Neural crest cell (in vitro differentiated cells): ENCODE data around the gene EGR1. TPM values are rescaled to one million over a fixed set of nuclear protein-coding genes. Genes with fewer than 3 reads are reported as not detected.
"Not testable (repeated sequence)": the region's sequence is repeated elsewhere in the genome, so short reads cannot be mapped to it uniquely, and the experiment has no call there.

ENCODE experiments used
- DNase-seq: peaks from one replicate; pipeline ENCODE4 v3.0.0; 2021; ENCODE audit warnings: low read depth, mixed read lengths, low spot score
- H3K27ac Mint-ChIP-seq: one replicate; pipeline ENCODE4 v1.8.0; 2021; ENCODE audit warnings: mild to moderate bottlenecking, mixed read lengths; ENCODE audit not compliant: unreplicated experiment
- H3K27me3 Mint-ChIP-seq: 2 replicates; pipeline ENCODE4 v1.8.0; 2021; ENCODE audit warnings: low read depth, mild to moderate bottlenecking, mixed read lengths
- H3K36me3 Mint-ChIP-seq: 2 replicates; pipeline ENCODE4 v1.8.0; 2021; ENCODE audit warnings: low read depth, mild to moderate bottlenecking, mixed read lengths
- H3K4me1 Mint-ChIP-seq: 2 replicates; pipeline ENCODE4 v1.8.0; 2021; ENCODE audit warnings: mixed read lengths
- H3K4me3 Mint-ChIP-seq: one replicate; pipeline ENCODE4 v1.8.0; 2021; ENCODE audit warnings: mild to moderate bottlenecking, mixed read lengths
- H3K9me3 Mint-ChIP-seq: 2 replicates; pipeline ENCODE4 v1.8.0; 2021; ENCODE audit warnings: mixed read lengths
- CTCF ChIP-seq: fragments of 200-600 bp; sonication (generic); conservative IDR thresholded peaks from 2 replicates; pipeline ENCODE4 v1.5.0; 2021; ENCODE audit warnings: antibody characterized with exemption, mild to moderate bottlenecking
- total RNA-seq: library from RNA; stranded (reverse); gene quantifications from 2 replicates; pipeline ENCODE4 v1.2.1, GENCODE V29; 2021

The EGR1 gene
- total RNA-seq, 1 donor from 2014 or later, result 21.5 TPM

GRCh38 chr5:138470322-138471051, 5.2 kb downstream of the EGR1 start:
- Mint-ChIP-seq H3K4me1 (peaks cover 26% of the 10 kb centered on the region), H3K27me3 (peaks cover 12% of the 10 kb centered on the region), H3K36me3 (peaks cover 20% of the 10 kb centered on the region), H3K4me3 (peak overlapping the region; percentile 32), H3K27ac (no peak overlapping the region), H3K9me3 (no peaks in the 10 kb centered on the region)
- TF ChIP-seq CTCF, result no peak
- no peak for DNase-seq

GRCh38 chr5:138471052-138471361, 5.7 kb downstream of the EGR1 start:
- no peak for DNase-seq
- Mint-ChIP-seq H3K27me3 (peaks cover 12% of the 10 kb centered on the region), H3K9me3 (no peaks in the 10 kb centered on the region), H3K4me3 (peak overlapping the region; percentile 32), H3K4me1 (peaks cover 26% of the 10 kb centered on the region), H3K27ac (no peak overlapping the region), H3K36me3 (peaks cover 20% of the 10 kb centered on the region)
- TF ChIP-seq CTCF, result no peak

- Mint-ChIP-seq H3K27ac (peak overlapping the region; percentile 63), H3K4me3 (no peak overlapping the region), H3K4me1 (peaks cover 16% of the 10 kb centered on the region), H3K36me3 (peaks cover 13% of the 10 kb centered on the region), H3K27me3 (peaks cover 5% of the 10 kb centered on the region), H3K9me3 (no peaks in the 10 kb centered on the region)
- DNase-seq, result no peak
- TF ChIP-seq CTCF, result no peak
These were observed 7.1 kb downstream of the EGR1 start for GRCh38 chr5:138472353-138472752.

- not testable (repeated sequence) for H3K27ac Mint-ChIP-seq, H3K4me3 Mint-ChIP-seq, H3K9me3 Mint-ChIP-seq, H3K36me3 Mint-ChIP-seq, H3K27me3 Mint-ChIP-seq, DNase-seq, H3K4me1 Mint-ChIP-seq
These were observed 7.9 kb downstream of the EGR1 start for GRCh38 chr5:138473151-138473550.

GRCh38 chr5:138476918-138477317, 11.6 kb downstream of the EGR1 start:
- no peak for DNase-seq
- TF ChIP-seq CTCF, result no peak
- H3K36me3 Mint-ChIP-seq, result no peaks in the 10 kb centered on the region
- no peak overlapping the region for H3K4me3 Mint-ChIP-seq
- no peaks in the 10 kb centered on the region for H3K27me3 Mint-ChIP-seq
- H3K9me3 Mint-ChIP-seq, result no peaks in the 10 kb centered on the region
- H3K4me1 Mint-ChIP-seq, result no peaks in the 10 kb centered on the region
- H3K27ac Mint-ChIP-seq, result no peak overlapping the region

GRCh38 chr5:138482638-138483037, 17.4 kb downstream of the EGR1 start:
- Mint-ChIP-seq H3K27ac (no peak overlapping the region), H3K4me1 (peaks cover 5% of the 10 kb centered on the region), H3K9me3 (no peaks in the 10 kb centered on the region), H3K4me3 (no peak overlapping the region), H3K27me3 (no peaks in the 10 kb centered on the region), H3K36me3 (no peaks in the 10 kb centered on the region)
- TF ChIP-seq CTCF, result no peak
- no peak for DNase-seq
